ENCODE results near the gene PPM1H.
A peak's percentile ranks its signal among the peaks of the same experiment; 100 is the strongest.

The PPM1H gene

GRCh38 chr12:62656591-62657362, 278.2 kb downstream of the PPM1H start:
- no peak overlapping the region for H3K27ac Mint-ChIP-seq
- H3K9me3 Mint-ChIP-seq = no peaks in the 10 kb centered on the region
- H3K36me3 Mint-ChIP-seq (ENCODE audit: low read depth) = no peaks in the 10 kb centered on the region
- intact Hi-C loops (cut with micrococcal nuclease) = no loop called here
- no peak overlapping the region for H3K4me3 Mint-ChIP-seq
- peaks cover 16% of the 10 kb centered on the region for H3K4me1 Mint-ChIP-seq (ENCODE audit: low read depth)
- peaks cover 2% of the 10 kb centered on the region for H3K27me3 Mint-ChIP-seq

GRCh38 chr12:62655666-62656151, 279.2 kb downstream of the PPM1H start:
- Mint-ChIP-seq H3K27me3 (peaks cover 2% of the 10 kb centered on the region), H3K27ac (no peak overlapping the region), H3K4me3 (no peak overlapping the region), H3K36me3 (ENCODE audit: low read depth) (no peaks in the 10 kb centered on the region), H3K9me3 (no peaks in the 10 kb centered on the region), H3K4me1 (ENCODE audit: low read depth) (peaks cover 15% of the 10 kb centered on the region)
- intact Hi-C loops (cut with micrococcal nuclease) = no loop called here

GRCh38 chr12:62654326-62655241, 280.4 kb downstream of the PPM1H start:
- Mint-ChIP-seq H3K4me1 (ENCODE audit: low read depth) (peaks cover 14% of the 10 kb centered on the region), H3K4me3 (no peak overlapping the region), H3K27me3 (peaks cover 2% of the 10 kb centered on the region), H3K27ac (no peak overlapping the region), H3K36me3 (ENCODE audit: low read depth) (no peaks in the 10 kb centered on the region), H3K9me3 (no peaks in the 10 kb centered on the region)
- intact Hi-C loops (cut with micrococcal nuclease) = no loop called here

GRCh38 chr12:62653740-62654139, 281.2 kb downstream of the PPM1H start:
- H3K4me3 Mint-ChIP-seq = no peak overlapping the region
- peaks cover 14% of the 10 kb centered on the region for H3K4me1 Mint-ChIP-seq (ENCODE audit: low read depth)
- H3K27ac Mint-ChIP-seq = no peak overlapping the region
- H3K36me3 Mint-ChIP-seq (ENCODE audit: low read depth) = no peaks in the 10 kb centered on the region
- H3K27me3 Mint-ChIP-seq = peaks cover 2% of the 10 kb centered on the region
- intact Hi-C loops (cut with micrococcal nuclease) = no loop called here
- no peaks in the 10 kb centered on the region for H3K9me3 Mint-ChIP-seq

GRCh38 chr12:62653304-62653703, 281.6 kb downstream of the PPM1H start:
- peaks cover 17% of the 10 kb centered on the region for H3K4me1 Mint-ChIP-seq (ENCODE audit: low read depth)
- no peak overlapping the region for H3K27ac Mint-ChIP-seq
- H3K9me3 Mint-ChIP-seq = no peaks in the 10 kb centered on the region
- H3K27me3 Mint-ChIP-seq = peaks cover 2% of the 10 kb centered on the region
- no peak overlapping the region for H3K4me3 Mint-ChIP-seq
- no peaks in the 10 kb centered on the region for H3K36me3 Mint-ChIP-seq (ENCODE audit: low read depth)
- intact Hi-C loops (cut with micrococcal nuclease) = no loop called here

- Mint-ChIP-seq H3K27ac (no peak overlapping the region), H3K4me3 (no peak overlapping the region), H3K4me1 (ENCODE audit: low read depth) (peaks cover 38% of the 10 kb centered on the region), H3K9me3 (no peaks in the 10 kb centered on the region), H3K36me3 (ENCODE audit: low read depth) (no peaks in the 10 kb centered on the region), H3K27me3 (peaks cover 2% of the 10 kb centered on the region)
- intact Hi-C loops (cut with micrococcal nuclease) = no loop called here
Measured at GRCh38 chr12:62651138-62651537, 283.8 kb downstream of the PPM1H start.

GRCh38 chr12:62649412-62650138, 285.4 kb downstream of the PPM1H start:
- Mint-ChIP-seq H3K27me3 (peaks cover 2% of the 10 kb centered on the region), H3K4me1 (ENCODE audit: low read depth) (peaks cover 34% of the 10 kb centered on the region), H3K4me3 (no peak overlapping the region), H3K27ac (no peak overlapping the region), H3K36me3 (ENCODE audit: low read depth) (no peaks in the 10 kb centered on the region), H3K9me3 (no peaks in the 10 kb centered on the region)
- intact Hi-C loops (cut with micrococcal nuclease) = no loop called here

GRCh38 chr12:62647586-62647985, 287.4 kb downstream of the PPM1H start:
- Mint-ChIP-seq H3K27me3 (no peaks in the 10 kb centered on the region), H3K27ac (peak overlapping the region; percentile 78), H3K4me1 (ENCODE audit: low read depth) (peaks cover 36% of the 10 kb centered on the region), H3K9me3 (no peaks in the 10 kb centered on the region), H3K4me3 (no peak overlapping the region), H3K36me3 (ENCODE audit: low read depth) (no peaks in the 10 kb centered on the region)
- intact Hi-C loops (cut with micrococcal nuclease) = no loop called here

GRCh38 chr12:62646566-62646965, 288.4 kb downstream of the PPM1H start:
- no peaks in the 10 kb centered on the region for H3K36me3 Mint-ChIP-seq (ENCODE audit: low read depth)
- H3K4me3 Mint-ChIP-seq = no peak overlapping the region
- H3K9me3 Mint-ChIP-seq = no peaks in the 10 kb centered on the region
- peak overlapping the region; percentile 78 for H3K27ac Mint-ChIP-seq
- no peaks in the 10 kb centered on the region for H3K27me3 Mint-ChIP-seq
- H3K4me1 Mint-ChIP-seq (ENCODE audit: low read depth) = peaks cover 38% of the 10 kb centered on the region
- intact Hi-C loops (cut with micrococcal nuclease) = no loop called here

GRCh38 chr12:62643486-62643885, 291.5 kb downstream of the PPM1H start:
- peaks cover 48% of the 10 kb centered on the region for H3K4me1 Mint-ChIP-seq (ENCODE audit: low read depth)
- H3K4me3 Mint-ChIP-seq = no peak overlapping the region
- intact Hi-C loops (cut with micrococcal nuclease) = no loop called here
- no peak overlapping the region for H3K27ac Mint-ChIP-seq
- no peaks in the 10 kb centered on the region for H3K36me3 Mint-ChIP-seq (ENCODE audit: low read depth)
- no peaks in the 10 kb centered on the region for H3K9me3 Mint-ChIP-seq
- no peaks in the 10 kb centered on the region for H3K27me3 Mint-ChIP-seq

- H3K4me3 Mint-ChIP-seq = no peak overlapping the region
- H3K36me3 Mint-ChIP-seq (ENCODE audit: low read depth) = no peaks in the 10 kb centered on the region
- H3K4me1 Mint-ChIP-seq (ENCODE audit: low read depth) = peaks cover 38% of the 10 kb centered on the region
- no peak overlapping the region for H3K27ac Mint-ChIP-seq
- H3K9me3 Mint-ChIP-seq = no peaks in the 10 kb centered on the region
- intact Hi-C loops (cut with micrococcal nuclease) = no loop called here
- no peaks in the 10 kb centered on the region for H3K27me3 Mint-ChIP-seq
Measured at GRCh38 chr12:62642486-62642885, 292.5 kb downstream of the PPM1H start.

- no peak overlapping the region for H3K4me3 Mint-ChIP-seq
- intact Hi-C loops (cut with micrococcal nuclease) = no loop called here
- H3K27ac Mint-ChIP-seq = peak overlapping the region; percentile 4
- peaks cover 26% of the 10 kb centered on the region for H3K4me1 Mint-ChIP-seq (ENCODE audit: low read depth)
- H3K36me3 Mint-ChIP-seq (ENCODE audit: low read depth) = no peaks in the 10 kb centered on the region
- no peaks in the 10 kb centered on the region for H3K27me3 Mint-ChIP-seq
- no peaks in the 10 kb centered on the region for H3K9me3 Mint-ChIP-seq
Measured at GRCh38 chr12:62640910-62641448, 294.0 kb downstream of the PPM1H start.

- Mint-ChIP-seq H3K4me1 (ENCODE audit: low read depth) (peaks cover 26% of the 10 kb centered on the region), H3K27ac (no peak overlapping the region), H3K36me3 (ENCODE audit: low read depth) (no peaks in the 10 kb centered on the region), H3K9me3 (no peaks in the 10 kb centered on the region), H3K27me3 (peaks cover 21% of the 10 kb centered on the region), H3K4me3 (no peak overlapping the region)
- intact Hi-C loops (cut with micrococcal nuclease) = no loop called here
Measured at GRCh38 chr12:62637679-62638078, 297.3 kb downstream of the PPM1H start.
